CD4-positive, alpha-beta T cell treated with Interleukin-6 at 100 ng/mL for 8 hours (primary cell): ENCODE data around the gene WDR48.

Experiments used
- DNase-seq: peaks from one replicate; pipeline ENCODE4 v3.0.0-alpha.2; 2020; ENCODE audit warnings: mixed read lengths, low spot score

WDR48 gene

DNA sequence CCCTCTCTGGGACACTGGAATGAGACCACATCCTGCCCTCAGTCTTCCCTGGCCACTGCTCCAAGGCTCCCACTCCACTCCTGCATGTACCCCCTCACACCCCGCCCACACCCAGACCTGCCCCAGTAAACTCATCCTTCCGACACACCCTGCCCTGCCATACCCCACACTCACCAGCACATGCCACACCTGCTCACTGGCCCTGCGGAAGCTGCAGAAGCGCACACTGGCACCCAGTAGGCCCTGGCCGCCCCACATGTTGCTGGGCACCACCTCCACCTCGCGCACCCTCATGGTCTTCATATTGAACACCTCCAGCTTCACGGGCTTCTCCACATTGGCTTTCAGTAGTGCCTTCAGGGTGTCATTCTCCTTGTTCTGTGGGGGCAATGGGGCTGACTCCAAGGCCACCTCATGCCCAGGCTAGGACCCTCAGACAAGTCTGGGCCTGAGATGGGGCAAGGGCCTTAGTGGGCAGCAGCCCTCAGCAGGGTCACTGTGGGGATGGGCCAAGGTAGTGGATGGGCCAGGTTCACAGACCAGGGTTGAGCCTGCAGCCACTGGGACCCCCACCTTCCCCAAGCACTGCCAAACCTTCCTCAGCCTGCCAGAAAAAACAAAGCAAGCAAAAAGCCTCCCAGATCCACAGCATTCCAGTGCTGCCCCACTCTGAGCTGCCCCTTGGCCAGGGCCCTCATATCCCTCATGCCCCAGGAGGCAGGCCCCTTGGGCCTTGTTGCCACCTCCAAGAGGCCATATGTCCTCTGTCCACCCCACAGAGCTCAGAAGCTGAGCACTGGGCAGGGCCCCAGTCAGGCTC is 50.9 kb downstream of the WDR48 start:
- no peak for DNase-seq

DNA sequence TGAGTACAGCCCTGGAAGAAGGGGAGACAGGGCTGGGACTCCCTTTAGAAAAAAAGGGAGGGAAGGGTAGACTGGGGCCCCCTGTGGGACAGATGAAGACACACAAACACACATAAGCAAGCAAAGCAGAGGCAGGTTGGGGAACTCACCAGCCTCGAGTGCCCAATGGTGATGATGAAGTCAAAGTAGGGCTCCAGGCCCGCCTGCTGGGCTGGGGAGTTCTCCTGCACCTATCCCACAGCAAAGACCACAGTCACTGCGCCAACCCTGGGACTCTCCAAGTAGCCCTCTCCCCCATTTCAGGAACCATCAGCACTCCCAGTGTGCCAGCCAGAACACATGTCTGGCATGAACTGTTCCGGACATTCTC is 51.5 kb downstream of the WDR48 start:
- no peak for DNase-seq

DNA sequence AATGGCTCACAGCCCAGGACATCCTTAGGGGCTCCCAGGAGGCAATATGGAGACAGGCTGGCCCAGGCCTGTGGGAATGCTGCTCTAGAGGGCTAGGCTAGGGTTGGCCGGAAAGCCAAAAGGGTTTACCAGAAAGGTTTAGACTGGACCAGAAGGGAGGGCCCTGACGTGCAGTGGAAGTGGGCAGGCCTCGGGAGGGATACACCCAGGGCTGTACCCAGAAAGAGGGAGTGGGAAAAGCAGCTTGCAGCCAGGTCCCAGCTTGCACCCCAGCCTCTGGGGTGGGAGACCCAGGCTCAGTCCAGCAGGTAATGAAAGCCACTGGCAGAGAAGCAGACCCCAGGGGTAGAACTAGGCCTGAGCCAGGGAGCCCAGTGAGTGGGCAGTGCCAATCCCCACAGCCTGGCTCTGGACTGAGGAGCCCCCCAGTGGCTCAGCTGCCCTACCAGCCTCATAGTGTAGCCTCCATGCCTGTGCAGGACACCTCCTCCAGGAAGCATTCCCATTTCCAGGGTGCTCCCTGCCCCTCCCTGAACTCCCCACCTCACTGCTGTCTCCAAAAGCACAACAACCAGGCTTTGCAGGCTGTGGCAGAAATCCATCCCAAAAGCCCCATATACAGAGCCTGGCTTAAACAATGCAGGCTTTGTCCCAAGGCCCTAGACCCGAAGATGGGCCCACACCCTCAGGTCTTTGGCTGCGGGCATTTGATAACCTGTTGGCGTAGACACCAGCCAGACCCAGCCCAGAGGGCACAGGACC is 52.2 kb downstream of the WDR48 start:
- no peak for DNase-seq

DNA sequence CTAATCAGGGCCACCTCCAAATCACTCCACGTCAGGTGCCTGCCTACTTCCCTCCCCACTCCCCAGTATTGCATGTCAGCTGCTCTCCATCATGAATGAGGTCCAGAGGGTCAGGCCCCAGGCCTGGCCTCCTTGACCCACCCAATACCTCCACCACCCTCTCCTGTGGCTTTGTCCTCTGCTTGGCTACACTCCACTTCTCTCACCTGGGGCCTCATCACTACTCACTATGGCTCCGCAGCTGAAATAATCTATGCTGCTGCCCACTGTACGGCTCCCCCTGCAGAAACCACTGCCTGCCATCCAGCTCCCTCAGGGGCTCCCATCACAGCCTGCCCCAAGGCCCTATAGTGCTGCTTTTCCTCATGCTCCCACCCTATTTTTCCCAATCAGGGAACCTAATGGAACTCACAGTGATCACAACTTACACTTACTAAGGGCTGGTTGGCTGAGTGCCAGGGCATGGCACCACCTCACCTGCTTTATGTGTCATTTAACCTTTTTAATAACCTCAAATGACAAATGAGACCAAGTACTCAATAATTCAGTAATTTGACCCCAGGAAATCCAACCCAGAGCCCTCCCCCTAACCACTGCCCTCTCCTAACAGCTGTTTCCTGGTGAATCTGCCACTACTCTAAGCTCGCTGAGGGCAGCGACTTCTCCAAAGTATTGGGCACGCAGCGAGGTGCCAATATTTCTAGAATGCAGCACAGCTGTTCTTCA is 53.3 kb downstream of the WDR48 start:
- DNase-seq, result no peak

DNA sequence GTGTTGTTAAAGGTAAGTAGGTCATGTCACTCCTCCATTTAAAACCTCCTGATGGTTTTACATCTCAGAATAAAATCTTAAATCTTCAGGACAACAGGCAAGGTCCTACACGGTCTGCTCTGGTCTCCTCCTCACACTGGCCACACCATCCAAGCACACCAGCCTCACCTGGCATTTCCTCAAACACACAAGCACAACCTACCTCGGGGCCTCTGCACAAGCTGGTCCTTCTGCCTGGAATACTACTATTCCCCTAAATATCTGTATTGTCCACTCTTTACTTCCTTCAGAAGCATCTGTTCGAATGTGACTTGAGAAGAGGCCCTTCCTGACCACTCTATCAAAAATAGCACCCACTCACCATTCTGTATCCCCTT is 53.9 kb downstream of the WDR48 start:
- no peak for DNase-seq

DNA sequence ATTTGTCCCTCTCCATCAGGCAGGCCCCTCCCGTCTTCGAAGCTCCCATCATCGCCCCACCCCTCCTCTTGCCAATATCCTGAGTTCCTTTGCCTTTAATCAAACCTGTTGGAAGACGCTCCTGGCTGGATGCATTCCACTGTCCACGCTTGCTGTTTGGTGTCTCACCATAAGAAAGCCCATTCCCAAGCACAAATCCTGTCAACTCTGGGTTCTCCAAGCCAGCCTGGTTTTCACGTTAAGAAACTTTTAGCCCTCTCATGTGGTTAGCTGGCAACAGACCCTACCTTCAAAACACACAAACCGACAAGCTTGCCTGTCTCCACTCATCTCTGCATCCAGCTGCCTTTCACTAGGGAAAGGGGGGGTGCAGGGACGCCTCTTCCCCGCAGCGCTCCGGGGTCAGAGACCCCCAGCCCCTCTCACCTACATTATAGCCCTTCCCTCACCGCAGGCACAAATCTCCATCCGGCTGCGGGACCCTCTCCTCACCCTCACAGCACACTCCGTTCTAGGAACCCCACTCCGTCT is 54.5 kb downstream of the WDR48 start:
- no peak for DNase-seq

DNA sequence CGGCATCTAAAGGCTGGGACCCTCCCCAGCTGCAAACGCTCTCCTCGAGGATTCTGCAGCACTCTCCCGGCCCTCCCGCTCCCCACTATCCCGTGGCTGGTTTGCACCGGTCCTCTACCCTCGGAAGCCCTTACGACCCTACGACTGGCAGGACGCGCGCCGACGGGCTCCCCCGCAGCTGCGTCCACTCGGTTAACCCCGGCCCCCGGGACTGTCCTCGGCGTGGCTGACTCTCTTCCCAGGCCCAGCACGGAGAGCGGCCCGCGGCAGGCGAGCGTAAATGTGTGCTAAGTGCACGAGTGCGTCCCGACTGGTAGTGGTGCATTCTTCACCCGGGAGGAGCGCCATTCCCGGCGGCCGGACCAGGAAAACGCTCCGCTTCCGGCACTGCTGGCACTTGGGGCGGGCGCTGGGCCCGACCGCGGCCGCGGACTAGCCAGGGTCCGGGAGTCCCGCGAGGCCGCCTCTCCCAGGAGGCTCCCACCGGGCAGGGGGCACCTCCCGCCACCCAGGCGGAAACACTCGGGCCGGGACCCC is 55.1 kb downstream of the WDR48 start:
- no peak for DNase-seq

DNA sequence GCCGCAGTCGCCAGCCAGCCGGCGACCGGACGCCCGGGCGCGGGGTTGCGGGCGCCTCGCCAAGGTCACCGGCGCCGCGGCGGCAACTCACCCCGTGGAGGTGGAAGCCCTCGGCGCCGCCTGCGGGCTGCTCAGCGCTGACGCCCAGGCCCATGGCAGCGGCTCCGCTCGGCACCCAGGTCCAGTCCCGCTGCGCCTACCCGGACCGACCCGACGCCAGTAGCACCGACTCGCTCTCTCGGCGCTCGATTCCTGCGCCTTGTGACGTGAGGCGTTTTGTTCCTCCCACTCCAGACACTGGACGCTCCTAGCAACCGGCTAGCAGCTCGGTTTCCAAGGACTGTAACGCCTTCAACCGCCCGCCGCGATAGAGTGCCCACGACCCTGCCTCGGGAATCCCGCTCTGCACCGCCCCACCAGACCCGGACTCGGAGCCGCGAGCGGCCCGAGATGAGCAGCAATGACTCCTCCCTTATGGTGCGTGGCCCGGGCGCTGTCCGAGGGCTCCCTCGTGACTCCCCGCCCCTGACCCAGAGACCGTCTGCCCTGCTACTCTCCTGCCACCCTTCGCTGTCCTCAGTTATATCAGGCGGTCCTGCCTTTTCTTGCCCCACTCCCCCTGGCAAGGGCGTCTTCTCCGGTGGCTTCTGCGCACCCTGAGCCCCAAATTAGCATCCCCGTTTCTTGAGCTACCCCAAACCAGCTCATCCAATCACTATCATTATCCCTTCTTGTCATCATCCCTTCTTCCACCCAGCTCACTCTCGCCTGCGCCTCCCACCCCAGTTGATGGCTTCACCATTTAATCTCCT is 55.8 kb downstream of the WDR48 start, which contains the start of the genes GORASP1 and TTC21A:
GORASP1 (minus strand) TSS at position 240 of the 812 bp plus-strand sequence; CDS start at position 154, 86 bp downstream.
TTC21A (plus strand) TSS at position 293 of the 812 bp plus-strand sequence; CDS start at position 451, 158 bp downstream.
- DNase-seq, result peak; percentile 52

DNA sequence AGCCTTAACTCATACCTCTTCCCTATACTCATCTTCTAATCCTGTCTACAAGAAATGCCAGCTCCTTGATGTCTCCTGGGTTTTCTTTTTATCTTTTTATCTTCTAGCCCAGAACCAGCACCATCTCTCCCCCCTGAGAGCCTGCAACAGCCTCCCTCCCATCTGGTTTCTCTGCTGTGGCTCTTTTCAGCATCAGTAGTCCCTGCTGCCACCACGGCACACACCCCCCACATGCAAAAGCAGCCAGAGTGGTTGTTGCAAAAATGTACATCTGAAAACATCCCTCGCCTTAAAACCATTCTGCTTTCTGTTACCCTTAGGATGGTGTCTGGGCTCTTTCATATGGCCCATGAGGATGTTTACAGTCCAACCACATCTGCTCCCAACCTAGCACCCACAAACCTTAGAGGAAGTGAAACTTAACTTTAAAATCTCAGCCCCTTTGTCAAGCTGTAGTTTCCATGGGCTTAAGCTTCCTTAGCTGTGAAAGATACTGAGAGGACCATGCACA is 56.4 kb downstream of the WDR48 start:
- peak; percentile 27 for DNase-seq

DNA sequence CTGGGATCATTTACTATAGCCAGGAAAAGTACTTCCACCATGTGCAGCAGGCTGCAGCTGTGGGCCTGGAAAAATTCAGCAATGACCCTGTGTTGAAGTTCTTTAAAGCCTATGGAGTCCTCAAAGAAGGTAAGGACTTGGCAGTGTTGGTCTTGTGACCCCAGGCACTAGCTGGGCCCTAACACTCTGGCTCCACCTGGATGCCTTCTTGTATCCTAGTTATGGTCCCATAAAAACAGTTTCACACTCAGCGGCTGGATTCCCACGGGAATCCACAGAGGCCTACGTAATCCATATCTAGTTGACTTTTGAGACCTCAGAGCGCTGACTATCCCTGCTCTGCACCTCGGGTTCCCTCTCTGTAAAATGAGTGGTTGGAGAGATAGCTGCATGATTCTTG is 57.3 kb downstream of the WDR48 start:
- DNase-seq, result no peak

DNA sequence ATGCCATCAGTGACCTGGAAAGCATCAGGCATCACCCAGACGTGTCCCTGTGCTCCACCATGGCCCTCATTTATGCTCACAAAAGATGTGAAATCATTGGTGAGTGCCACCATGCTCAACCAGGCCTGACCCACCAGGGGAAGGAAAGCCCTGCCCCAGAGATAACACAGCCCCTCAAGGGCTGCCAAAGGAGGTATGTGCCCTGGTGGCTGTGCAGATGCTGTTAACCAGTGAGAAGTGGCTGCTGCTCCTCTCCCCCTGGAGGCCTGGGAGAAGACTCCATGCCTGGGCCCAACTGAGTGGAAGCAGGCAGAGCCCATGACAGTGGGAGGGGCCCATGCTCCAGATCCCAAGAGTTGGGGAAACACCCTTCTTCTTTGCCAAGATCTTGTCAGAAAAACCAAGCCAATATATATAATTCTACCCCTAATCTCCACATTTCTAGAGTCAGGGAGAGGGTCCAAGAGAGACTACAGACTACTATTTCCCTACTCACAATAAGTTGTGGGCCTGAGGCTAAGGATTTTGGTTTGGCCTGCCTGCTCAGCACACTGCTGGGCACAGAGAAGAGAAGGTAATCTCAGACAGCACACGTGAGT is 58.3 kb downstream of the WDR48 start:
- no peak for DNase-seq

DNA sequence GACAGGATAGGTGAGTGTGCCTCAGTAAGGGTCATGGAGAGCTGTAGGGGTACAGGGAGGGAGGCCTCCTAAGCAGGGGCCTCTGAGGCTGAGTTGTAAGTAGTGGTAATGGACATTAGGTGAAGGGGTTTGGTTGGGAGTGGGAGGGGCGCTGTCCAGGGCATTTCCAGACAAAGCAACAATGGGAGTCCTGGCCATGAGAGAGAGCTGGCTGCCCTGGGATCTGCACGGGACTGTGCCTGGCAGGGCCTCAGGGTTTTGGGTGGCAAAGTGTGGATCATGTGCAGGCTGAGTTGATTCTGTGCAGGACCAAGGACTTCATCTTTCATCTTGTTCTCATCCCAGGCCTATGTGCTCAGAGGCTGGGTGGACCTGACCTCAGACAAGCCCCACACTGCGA is 60.3 kb downstream of the WDR48 start:
- no peak for DNase-seq

DNA sequence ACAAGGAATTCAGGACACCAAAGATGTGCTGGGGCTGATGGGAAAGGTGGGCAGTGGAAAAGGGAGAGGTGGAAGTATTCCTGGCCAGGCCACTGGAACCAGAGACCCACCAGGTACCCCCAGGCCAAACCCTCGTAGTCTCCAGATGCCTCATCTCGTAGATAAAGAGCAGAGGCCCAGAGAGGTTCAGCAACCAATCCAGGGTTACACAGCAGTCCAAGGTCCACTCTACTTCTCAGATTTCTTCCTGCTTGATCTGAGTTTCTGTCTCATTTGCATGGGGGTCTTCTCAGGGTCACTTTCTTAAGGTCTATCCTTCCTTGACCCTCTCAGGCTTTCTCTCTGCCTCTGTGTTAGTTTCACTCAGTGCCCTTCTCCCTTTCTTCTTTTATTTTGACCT is 60.7 kb downstream of the WDR48 start:
- no peak for DNase-seq

DNA sequence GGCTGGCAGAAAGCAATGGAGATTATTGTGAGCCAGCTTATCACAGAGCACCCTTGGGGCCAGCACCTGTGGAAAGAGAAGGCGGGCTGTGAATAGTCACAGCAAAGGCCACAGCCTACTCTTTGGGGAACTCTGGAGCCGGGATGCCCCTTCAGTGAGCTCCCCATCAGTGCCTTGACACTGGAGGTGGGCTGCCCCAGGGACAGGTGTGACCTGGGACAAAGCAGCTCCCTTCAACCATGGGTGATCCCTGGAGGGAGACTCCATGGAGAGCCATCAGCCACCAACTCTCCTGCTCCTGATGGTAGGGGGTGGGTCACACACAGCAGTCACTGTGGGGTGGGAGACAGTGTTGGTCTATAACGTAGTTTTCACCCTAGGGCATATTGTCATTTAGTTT is 61.5 kb downstream of the WDR48 start:
- no peak for DNase-seq

DNA sequence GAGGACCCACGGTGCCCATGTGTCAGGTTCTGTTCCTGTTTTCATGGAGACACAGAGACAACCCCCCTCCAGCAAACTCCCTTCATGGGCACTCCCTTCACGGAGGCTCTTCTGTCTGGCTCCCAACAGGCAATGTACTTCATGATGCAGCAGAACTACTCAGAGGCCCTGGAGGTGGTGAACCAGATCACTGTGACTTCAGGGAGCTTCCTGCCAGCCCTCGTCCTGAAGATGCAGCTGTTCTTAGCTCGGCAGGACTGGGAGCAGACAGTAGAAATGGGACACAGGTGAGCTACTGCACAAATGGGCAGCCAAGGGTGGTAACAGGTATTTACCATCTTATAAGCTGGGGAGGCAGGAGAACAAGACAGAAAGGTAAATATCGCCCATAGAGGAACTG is 62.6 kb downstream of the WDR48 start:
- no peak for DNase-seq

DNA sequence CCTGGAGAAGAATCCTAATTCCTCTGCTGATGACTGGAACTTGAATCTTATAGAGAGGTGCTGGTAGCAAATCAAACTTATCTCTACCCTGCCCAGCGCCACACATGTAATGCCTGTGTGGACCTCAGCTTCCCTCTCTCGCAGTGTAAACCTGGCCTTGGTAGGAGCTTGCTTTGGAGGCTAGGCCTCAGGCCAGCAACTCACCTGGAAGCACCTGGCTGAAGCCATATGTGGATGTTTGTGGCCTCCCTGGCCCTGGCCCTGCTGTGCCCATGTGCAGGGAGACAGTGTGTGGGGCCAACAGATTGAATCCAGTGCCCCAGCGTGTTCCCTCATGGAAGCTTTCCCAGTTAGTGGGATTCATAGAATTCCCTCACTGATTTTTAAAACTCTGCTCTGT is 64.1 kb downstream of the WDR48 start:
- DNase-seq, result no peak

DNA sequence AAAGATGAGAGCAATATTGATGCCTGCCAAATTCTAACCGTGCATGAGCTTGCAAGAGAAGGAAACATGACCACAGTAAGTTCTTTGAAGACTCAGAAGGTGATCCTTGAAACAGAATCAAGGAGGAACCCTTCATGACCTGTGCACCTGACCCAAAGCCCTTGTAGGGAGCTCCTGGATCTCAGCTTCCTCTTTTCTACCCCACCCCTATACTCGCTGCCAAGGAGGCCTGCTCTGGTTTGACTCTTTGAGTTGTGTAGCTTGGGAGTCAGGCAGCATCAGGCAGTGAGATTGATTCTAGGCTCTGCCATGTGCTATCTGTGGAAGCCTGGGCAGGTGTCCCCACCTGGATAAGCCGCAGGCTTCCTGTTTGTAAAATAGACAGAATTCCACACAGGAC is 66.3 kb downstream of the WDR48 start:
- no peak for DNase-seq

DNA sequence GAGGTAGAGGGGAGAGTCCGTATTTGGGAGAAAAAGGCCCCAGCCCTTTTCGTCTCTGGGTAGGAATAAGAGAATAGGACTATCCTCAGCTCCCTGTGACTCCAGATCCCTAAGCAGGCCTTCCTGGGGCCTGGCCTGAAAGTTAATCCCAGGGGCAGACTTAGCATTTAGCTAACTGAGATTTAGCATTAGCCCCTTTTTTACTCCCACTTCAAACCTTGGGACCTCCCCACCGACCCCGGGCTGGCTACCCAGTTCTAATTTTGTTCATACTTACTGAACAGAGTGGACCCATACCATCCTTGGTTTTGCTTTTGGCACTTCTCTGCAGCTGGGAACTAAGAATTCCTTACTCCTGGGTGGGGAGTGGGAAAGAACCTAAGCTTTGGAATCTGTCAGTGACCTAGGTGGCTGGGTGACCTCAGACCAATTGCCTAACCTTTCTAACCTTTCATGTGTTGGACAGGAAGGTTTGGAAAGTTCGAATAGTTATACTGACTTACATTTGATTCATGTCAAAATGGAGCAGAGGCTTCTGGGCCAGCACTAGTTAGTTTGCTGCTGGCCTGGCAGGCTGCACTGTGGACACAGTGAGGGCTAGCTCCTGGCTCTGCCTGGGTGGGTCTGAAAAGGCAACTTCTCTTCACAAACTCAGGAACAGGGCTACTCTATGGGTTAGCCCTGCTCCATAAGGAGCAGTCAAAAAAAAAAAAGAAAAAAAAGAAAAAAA is 67.3 kb downstream of the WDR48 start:
- no peak for DNase-seq

DNA sequence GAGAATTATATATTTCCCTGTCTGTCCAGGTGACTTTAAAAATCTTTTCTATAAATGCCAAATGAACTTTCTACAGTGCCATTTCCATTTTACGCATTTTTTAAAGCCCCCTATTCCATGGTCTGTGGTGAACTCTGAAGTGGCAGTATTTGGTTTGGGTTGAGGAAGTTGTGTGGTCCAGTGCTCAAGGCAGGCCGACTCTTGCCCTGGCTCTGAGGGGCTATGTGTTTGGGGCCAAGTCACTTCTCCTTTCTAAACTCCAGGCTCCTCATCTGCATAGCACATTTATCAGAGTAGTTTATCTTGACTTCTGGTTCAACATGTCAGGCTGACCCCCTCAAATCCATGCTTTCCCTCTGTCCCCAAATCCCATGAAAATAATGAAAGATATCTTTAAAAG is 69.8 kb downstream of the WDR48 start:
- no peak for DNase-seq

DNA sequence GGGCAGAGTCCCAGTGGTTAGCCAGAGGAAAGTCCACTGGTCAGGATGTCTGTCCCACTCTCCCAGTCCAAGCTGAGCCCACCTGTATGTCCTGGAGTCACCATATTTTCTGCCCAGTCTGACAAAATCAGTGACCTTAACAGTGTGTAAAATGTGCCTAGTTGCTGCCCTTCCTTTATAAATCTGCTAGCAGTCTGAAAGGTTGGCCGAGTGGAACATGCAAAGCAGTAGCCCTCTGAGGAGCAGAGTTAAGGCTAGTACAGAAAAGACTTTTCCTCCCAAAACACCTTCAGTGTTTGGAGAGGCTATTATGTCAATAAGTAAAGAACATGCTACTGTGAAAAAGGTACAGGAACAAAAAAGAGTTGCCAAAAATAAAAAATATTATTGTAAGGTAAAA is 71.0 kb downstream of the WDR48 start:
- DNase-seq, result no peak
